GM12865 (cell line): ENCODE measurements around the gene FAM107B.

Experiments used
- DNase-seq: peaks from one replicate; pipeline ENCODE4 v3.0.0; 2010; ENCODE audit warnings: low read depth
- H3K4me3 ChIP-seq: 2 replicates; pipeline ENCODE4 v1.5.1; 2011; ENCODE audit warnings: mild to moderate bottlenecking, low read depth, low read length, control low read depth
- CTCF ChIP-seq: IDR thresholded peaks from 2 replicates; pipeline ENCODE4 v1.5.1; 2011; ENCODE audit warnings: low read length, control low read depth, low read depth, inconsistent platforms; ENCODE audit not compliant: insufficient read depth; ENCODE audit errors: missing control alignments

The FAM107B gene

GRCh38 chr10:14616955-14617730 is 157.6 kb downstream of the FAM107B start:
- TF ChIP-seq CTCF: no peak
- H3K4me3 ChIP-seq: no peak overlapping the region
- DNase-seq: no peak

- DNase-seq: no peak
- no peak overlapping the region for H3K4me3 ChIP-seq
- TF ChIP-seq CTCF: no peak
These were observed 158.2 kb downstream of the FAM107B start for GRCh38 chr10:14616465-14616864.

- DNase-seq: no peak
- H3K4me3 ChIP-seq: no peak overlapping the region
- no peak for TF ChIP-seq CTCF
These were observed 161.1 kb downstream of the FAM107B start for GRCh38 chr10:14613588-14613920.

GRCh38 chr10:14612873-14613587 is 161.7 kb downstream of the FAM107B start:
- no peak for DNase-seq
- H3K4me3 ChIP-seq: no peak overlapping the region
- TF ChIP-seq CTCF: no peak

- no peak for DNase-seq
- H3K4me3 ChIP-seq: no peak overlapping the region
- no peak for TF ChIP-seq CTCF
These were observed 162.6 kb downstream of the FAM107B start for GRCh38 chr10:14611968-14612693.

- no peak for DNase-seq
- no peak overlapping the region for H3K4me3 ChIP-seq
- TF ChIP-seq CTCF: no peak
These were observed 165.5 kb downstream of the FAM107B start for GRCh38 chr10:14609178-14609577.
